ENCODE data around the gene IRX3.

GRCh38 chr16:54288835-54289241, 2.3 kb upstream of the IRX3 start:
- TF ChIP-seq EZH2 (optimal IDR thresholded peaks at IDR 0.05; ENCODE audit: low read depth, low read length) (no peak), CTCF (IDR thresholded peaks at IDR 0.05; ENCODE audit: low read length) (no peak)
